Fibroblast of skin of abdomen (primary cell): ENCODE data around the gene FAM241B.

Experiments used
- DNase-seq: peaks from one replicate; pipeline ENCODE4 v3.0.0-alpha.2; 2013

Gene FAM241B

GRCh38 chr10:69666756-69667155 is 36.7 kb downstream of the FAM241B start:
- no peak for DNase-seq

GRCh38 chr10:69668721-69669120 is 38.7 kb downstream of the FAM241B start:
- no peak for DNase-seq

GRCh38 chr10:69669409-69669808 is 39.4 kb downstream of the FAM241B start:
- no peak for DNase-seq

- DNase-seq = no peak
Measured at GRCh38 chr10:69673521-69673920, 43.5 kb downstream of the FAM241B start.

GRCh38 chr10:69674786-69675185 is 44.7 kb downstream of the FAM241B start:
- no peak for DNase-seq

- DNase-seq = no peak
Measured at GRCh38 chr10:69676301-69676700, 46.3 kb downstream of the FAM241B start.

- DNase-seq = no peak
Measured at GRCh38 chr10:69677985-69678654, 48.1 kb downstream of the FAM241B start.

- DNase-seq = no peak
Measured at GRCh38 chr10:69679736-69680135, 49.7 kb downstream of the FAM241B start.

- no peak for DNase-seq
Measured at GRCh38 chr10:69680610-69681009, 50.6 kb downstream of the FAM241B start.

GRCh38 chr10:69681436-69681835 is 51.4 kb downstream of the FAM241B start:
- no peak for DNase-seq

- no peak for DNase-seq
Measured at GRCh38 chr10:69682955-69683474, 53.0 kb downstream of the FAM241B start.
